NCI-H446 (cell line): ENCODE measurements around the gene ELK4.

ENCODE experiments used
- DNase-seq, 2 experiments: peaks; one replicate each; lab custom pipeline; 2025; lab: John Stamatoyannopoulos, UW

The ELK4 gene

GRCh38 chr1:205561501-205562203 is 70.2 kb downstream of the ELK4 start:
- no peak for DNase-seq
